Erythroblast (primary cell): ENCODE data around the gene BCKDK.
"Not testable (repeated sequence)": the region's sequence is repeated elsewhere in the genome, so short reads cannot be mapped to it uniquely, and the experiment has no call there.

ENCODE experiments used
- GATA1 ChIP-seq: IDR thresholded peaks from 2 replicates; pipeline ENCODE4 v1.6.1; 2011; ENCODE audit warnings: low read depth, mild to moderate bottlenecking, control low read depth, low read length, moderate library complexity
- POLR2A ChIP-seq: IDR thresholded peaks from 2 replicates; pipeline ENCODE4 v1.6.1; 2011; ENCODE audit warnings: mild to moderate bottlenecking, low read length

DNA sequence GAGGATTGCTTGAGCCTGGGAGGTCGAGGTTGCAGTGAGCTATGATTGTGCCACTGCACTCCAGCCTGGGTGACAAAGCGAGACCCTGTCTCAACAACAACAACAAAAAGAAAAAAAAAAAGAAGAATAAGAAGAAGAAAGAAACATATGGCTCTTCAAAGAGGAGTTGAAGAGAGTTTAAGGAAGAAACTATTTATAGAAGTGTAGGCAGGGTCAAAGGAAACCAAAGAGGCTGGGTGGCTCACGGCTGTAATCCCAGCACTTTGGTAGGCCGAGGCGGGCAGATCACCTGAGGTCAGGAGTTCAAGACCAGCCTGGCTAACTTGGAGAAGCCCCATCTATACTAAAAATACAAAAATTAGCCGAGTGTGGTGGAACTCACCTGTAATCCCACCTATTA, 42.8 kb downstream of the BCKDK start:
- not testable (repeated sequence) for TF ChIP-seq POLR2A, GATA1
